ENCODE results near the gene KCNG3. TPM values are rescaled to one million over a fixed set of nuclear protein-coding genes. Genes with fewer than 3 reads are reported as not detected.
"Not testable (repeated sequence)": the region's sequence is repeated elsewhere in the genome, so short reads cannot be mapped to it uniquely, and the experiment has no call there.

The KCNG3 gene
- total RNA-seq, 1 experiment from 2014 or later = 1.5 TPM

GRCh38 chr2:42401773-42402172, 92.0 kb downstream of the KCNG3 start (continued):
- TF ChIP-seq ZBTB33 (IDR thresholded peaks at IDR 0.05; ENCODE audit: extremely low read depth, insufficient replicate concordance, low read length) = no peak

GRCh38 chr2:42398052-42398451, 95.7 kb downstream of the KCNG3 start:
- H3K9me2 ChIP-seq (ENCODE audit: insufficient read depth); DNase-seq (ENCODE audit: low read depth, low spot score); BruUV-seq (replicated peaks); H3K79me2 ChIP-seq (ENCODE audit: insufficient read depth, low read length); H3K36me3 ChIP-seq (ENCODE audit: control insufficient read depth in 1 of 2, insufficient read depth in 2 of 2, low read length in 2 of 2); CTCF ChIA-PET; H3K27me3 ChIP-seq (ENCODE audit: insufficient read depth, low read length); ATAC-seq; RAD21 ChIA-PET (ENCODE audit: low non-redundant PET in 1 of 2, low total read pairs in 2 of 2, uncharacterized antibody in 2 of 2, unreplicated experiment in 2 of 2); H3K27ac ChIP-seq (ENCODE audit: low read depth, low read length); intact Hi-C loops (cut with micrococcal nuclease); H3K9ac ChIP-seq (ENCODE audit: low read length); H3K4me3 ChIP-seq (replicated peaks in 1 of 2; ENCODE audit: low read depth in 1 of 2, low read length in 2 of 2); H3K9me3 ChIP-seq (ENCODE audit: control insufficient read depth in 1 of 2, insufficient read depth in 1 of 2, low read depth in 1 of 2, low read length in 2 of 2); H4K20me1 ChIP-seq (ENCODE audit: insufficient read depth); H3K4me2 ChIP-seq (ENCODE audit: low read length); H2AFZ ChIP-seq (ENCODE audit: low read depth, low read length, poor library complexity, severe bottlenecking); H3K4me1 ChIP-seq (ENCODE audit: control insufficient read depth in 1 of 2, insufficient read depth in 2 of 2, low read length in 2 of 2); POLR2A ChIA-PET: not testable (repeated sequence)

GRCh38 chr2:42393320-42393719, 100.5 kb downstream of the KCNG3 start:
- H3K36me3 ChIP-seq (ENCODE audit: control insufficient read depth in 1 of 2, insufficient read depth in 2 of 2, low read length in 2 of 2); RAD21 ChIA-PET (ENCODE audit: low non-redundant PET in 1 of 2, low total read pairs in 2 of 2, uncharacterized antibody in 2 of 2, unreplicated experiment in 2 of 2); BruUV-seq (replicated peaks); H3K27me3 ChIP-seq (ENCODE audit: insufficient read depth, low read length); CTCF ChIA-PET; H3K9me3 ChIP-seq (ENCODE audit: control insufficient read depth in 1 of 2, insufficient read depth in 1 of 2, low read depth in 1 of 2, low read length in 2 of 2); H2AFZ ChIP-seq (ENCODE audit: low read depth, low read length, poor library complexity, severe bottlenecking); H3K9me2 ChIP-seq (ENCODE audit: insufficient read depth); H3K79me2 ChIP-seq (ENCODE audit: insufficient read depth, low read length); DNase-seq (ENCODE audit: low read depth, low spot score); H3K9ac ChIP-seq (ENCODE audit: low read length); H3K4me2 ChIP-seq (ENCODE audit: low read length); ATAC-seq; H3K27ac ChIP-seq (ENCODE audit: low read depth, low read length); intact Hi-C loops (cut with micrococcal nuclease); POLR2A ChIA-PET; H4K20me1 ChIP-seq (ENCODE audit: insufficient read depth); H3K4me3 ChIP-seq (replicated peaks in 1 of 2; ENCODE audit: low read depth in 1 of 2, low read length in 2 of 2); H3K4me1 ChIP-seq (ENCODE audit: control insufficient read depth in 1 of 2, insufficient read depth in 2 of 2, low read length in 2 of 2): not testable (repeated sequence)

Data from HCT116 (cell line).